GM23338 (cell line): ENCODE data around the gene DNASE1L2.

Source experiments
- CTCF ChIP-seq, 2 experiments: fragments of 200-600 bp in 1 of 2; sonication (generic) in 1 of 2; conservative IDR thresholded peaks; 2 replicates each; pipeline versions ENCODE4 v1.5.1 to v1.6.1; 2016 to 2017; ENCODE audit warnings: antibody characterized with exemption in 2 of 2, low read depth in 2 of 2, mild to moderate bottlenecking in 2 of 2, moderate library complexity in 1 of 2
- EZH2phosphoT487 ChIP-seq: fragments of 200-600 bp; sonication (generic); IDR thresholded peaks from one replicate; pipeline ENCODE4 v1.8.1; 2018; ENCODE audit warnings: antibody characterized with exemption; ENCODE audit not compliant: unreplicated experiment

- TF ChIP-seq CTCF (conservative IDR thresholded peaks at IDR 0.05; ENCODE audit: low read depth in 2 of 2) (no peak), EZH2phosphoT487 (no peak)
These were observed 1.4 kb downstream of the DNASE1L2 start for GRCh38 chr16:2237493-2238149.
